ENCODE results near the gene PACRG. TPM values are rescaled to one million over a fixed set of nuclear protein-coding genes. Genes with fewer than 3 reads are reported as not detected.

Gene PACRG
- total and polyA plus RNA-seq, 2 experiments from 2014 or later = 0.17 to 0.68 TPM

DNA sequence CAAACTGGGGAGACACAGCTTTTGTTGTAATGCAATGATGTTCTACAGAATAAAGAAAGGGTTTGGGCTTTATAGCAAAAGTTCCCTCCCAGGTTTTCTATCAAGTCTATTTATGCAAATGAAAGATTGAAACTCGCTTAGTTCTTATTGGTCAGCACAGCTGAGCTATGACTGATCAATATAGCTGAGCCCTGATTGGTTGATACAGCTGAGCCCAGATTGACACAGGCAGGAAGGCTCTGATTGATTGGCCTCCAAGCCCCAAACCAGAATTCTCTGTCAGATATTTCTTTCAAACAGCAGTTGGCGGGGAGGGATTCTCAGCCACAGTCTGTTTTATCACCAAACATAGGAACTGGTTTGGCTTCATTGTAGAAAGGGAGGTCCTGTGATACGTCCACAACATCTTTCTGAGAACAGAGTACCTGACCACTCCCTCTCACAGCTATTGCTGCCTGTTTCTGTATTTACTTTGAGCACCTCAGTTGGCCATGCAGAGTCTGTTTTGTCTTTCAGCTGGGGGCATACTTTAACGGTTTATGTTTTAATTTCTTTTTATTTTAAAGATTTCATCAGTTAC lies 223.5 kb downstream of the PACRG start:
- Mint-ChIP-seq H3K27me3 (ENCODE audit: insufficient read depth, low read depth, poor library complexity) (no peaks in the 10 kb centered on the region), H3K27ac (no peak overlapping the region), H3K4me3 (no peak overlapping the region), H3K9me3 (no peaks in the 10 kb centered on the region), H3K4me1 (no peaks in the 10 kb centered on the region), H3K36me3 (ENCODE audit: low read depth) (no peaks in the 10 kb centered on the region)
- H3K4me2 ChIP-seq = no peak overlapping the region
- ATAC-seq (no peak), DNase-seq (ENCODE audit: low spot score) (no peak)
- no peak overlapping the region for H3K27ac ChIP-seq (ENCODE audit: low read depth)
- no peaks in the 10 kb centered on the region for H3K79me2 ChIP-seq (replicated peaks; ENCODE audit: insufficient read depth)
- H2AFZ ChIP-seq = peak overlapping the region; percentile 67
- no peaks in the 10 kb centered on the region for H3F3A ChIP-seq (replicated peaks; ENCODE audit: low read depth)
- no peaks in the 10 kb centered on the region for H3K36me3 ChIP-seq (ENCODE audit: insufficient read depth)
- no peaks in the 10 kb centered on the region for H3K27me3 ChIP-seq (ENCODE audit: insufficient read depth)
- no peak overlapping the region for H3K4me3 ChIP-seq
- H4K20me1 ChIP-seq (replicated peaks; ENCODE audit: insufficient read depth) = no peaks in the 10 kb centered on the region
- H3K9me2 ChIP-seq (ENCODE audit: insufficient read depth) = no peaks in the 10 kb centered on the region
- TF ChIP-seq, protein P1, sequence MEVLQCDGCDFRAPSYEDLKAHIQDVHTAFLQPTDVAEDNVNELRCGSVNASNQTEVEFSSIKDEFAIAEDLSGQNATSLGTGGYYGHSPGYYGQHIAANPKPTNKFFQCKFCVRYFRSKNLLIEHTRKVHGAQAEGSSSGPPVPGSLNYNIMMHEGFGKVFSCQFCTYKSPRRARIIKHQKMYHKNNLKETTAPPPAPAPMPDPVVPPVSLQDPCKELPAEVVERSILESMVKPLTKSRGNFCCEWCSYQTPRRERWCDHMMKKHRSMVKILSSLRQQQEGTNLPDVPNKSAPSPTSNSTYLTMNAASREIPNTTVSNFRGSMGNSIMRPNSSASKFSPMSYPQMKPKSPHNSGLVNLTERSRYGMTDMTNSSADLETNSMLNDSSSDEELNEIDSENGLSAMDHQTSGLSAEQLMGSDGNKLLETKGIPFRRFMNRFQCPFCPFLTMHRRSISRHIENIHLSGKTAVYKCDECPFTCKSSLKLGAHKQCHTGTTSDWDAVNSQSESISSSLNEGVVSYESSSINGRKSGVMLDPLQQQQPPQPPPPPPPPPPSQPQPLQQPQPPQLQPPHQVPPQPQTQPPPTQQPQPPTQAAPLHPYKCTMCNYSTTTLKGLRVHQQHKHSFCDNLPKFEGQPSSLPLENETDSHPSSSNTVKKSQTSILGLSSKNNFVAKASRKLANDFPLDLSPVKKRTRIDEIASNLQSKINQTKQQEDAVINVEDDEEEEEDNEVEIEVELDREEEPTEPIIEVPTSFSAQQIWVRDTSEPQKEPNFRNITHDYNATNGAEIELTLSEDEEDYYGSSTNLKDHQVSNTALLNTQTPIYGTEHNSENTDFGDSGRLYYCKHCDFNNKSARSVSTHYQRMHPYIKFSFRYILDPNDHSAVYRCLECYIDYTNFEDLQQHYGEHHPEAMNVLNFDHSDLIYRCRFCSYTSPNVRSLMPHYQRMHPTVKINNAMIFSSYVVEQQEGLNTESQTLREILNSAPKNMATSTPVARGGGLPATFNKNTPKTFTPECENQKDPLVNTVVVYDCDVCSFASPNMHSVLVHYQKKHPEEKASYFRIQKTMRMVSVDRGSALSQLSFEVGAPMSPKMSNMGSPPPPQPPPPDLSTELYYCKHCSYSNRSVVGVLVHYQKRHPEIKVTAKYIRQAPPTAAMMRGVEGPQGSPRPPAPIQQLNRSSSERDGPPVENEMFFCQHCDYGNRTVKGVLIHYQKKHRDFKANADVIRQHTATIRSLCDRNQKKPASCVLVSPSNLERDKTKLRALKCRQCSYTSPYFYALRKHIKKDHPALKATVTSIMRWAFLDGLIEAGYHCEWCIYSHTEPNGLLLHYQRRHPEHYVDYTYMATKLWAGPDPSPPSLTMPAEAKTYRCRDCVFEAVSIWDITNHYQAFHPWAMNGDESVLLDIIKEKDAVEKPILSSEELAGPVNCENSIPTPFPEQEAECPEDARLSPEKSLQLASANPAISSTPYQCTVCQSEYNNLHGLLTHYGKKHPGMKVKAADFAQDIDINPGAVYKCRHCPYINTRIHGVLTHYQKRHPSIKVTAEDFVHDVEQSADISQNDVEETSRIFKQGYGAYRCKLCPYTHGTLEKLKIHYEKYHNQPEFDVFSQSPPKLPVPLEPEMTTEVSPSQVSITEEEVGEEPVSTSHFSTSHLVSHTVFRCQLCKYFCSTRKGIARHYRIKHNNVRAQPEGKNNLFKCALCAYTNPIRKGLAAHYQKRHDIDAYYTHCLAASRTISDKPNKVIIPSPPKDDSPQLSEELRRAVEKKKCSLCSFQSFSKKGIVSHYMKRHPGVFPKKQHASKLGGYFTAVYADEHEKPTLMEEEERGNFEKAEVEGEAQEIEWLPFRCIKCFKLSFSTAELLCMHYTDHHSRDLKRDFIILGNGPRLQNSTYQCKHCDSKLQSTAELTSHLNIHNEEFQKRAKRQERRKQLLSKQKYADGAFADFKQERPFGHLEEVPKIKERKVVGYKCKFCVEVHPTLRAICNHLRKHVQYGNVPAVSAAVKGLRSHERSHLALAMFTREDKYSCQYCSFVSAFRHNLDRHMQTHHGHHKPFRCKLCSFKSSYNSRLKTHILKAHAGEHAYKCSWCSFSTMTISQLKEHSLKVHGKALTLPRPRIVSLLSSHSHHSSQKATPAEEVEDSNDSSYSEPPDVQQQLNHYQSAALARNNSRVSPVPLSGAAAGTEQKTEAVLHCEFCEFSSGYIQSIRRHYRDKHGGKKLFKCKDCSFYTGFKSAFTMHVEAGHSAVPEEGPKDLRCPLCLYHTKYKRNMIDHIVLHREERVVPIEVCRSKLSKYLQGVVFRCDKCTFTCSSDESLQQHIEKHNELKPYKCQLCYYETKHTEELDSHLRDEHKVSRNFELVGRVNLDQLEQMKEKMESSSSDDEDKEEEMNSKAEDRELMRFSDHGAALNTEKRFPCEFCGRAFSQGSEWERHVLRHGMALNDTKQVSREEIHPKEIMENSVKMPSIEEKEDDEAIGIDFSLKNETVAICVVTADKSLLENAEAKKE (CRISPR knock-in tag; IDR thresholded peaks at IDR 0.05) = no peak
- TF ChIP-seq ZNF114 (CRISPR knock-in tag; IDR thresholded peaks at IDR 0.05) (no peak), EZH2phosphoT487 (IDR thresholded peaks at IDR 0.05; ENCODE audit: unreplicated experiment) (no peak), EZH2 (IDR thresholded peaks at IDR 0.05; ENCODE audit: low read depth, unreplicated experiment) (no peak), NANOG (IDR thresholded peaks at IDR 0.05; ENCODE audit: borderline replicate concordance) (no peak), POLR2AphosphoS5 (IDR thresholded peaks at IDR 0.05; ENCODE audit: low read depth) (no peak), STAT1 (IDR thresholded peaks at IDR 0.05; ENCODE audit: unreplicated experiment) (no peak), CREB1 (CRISPR knock-in tag; IDR thresholded peaks at IDR 0.05; ENCODE audit: low read depth) (no peak), ZNF331 (CRISPR knock-in tag; IDR thresholded peaks at IDR 0.05; ENCODE audit: low read depth) (no peak), JUNB (IDR thresholded peaks at IDR 0.05; ENCODE audit: unreplicated experiment) (no peak)
- TF ChIP-seq, protein P2, sequence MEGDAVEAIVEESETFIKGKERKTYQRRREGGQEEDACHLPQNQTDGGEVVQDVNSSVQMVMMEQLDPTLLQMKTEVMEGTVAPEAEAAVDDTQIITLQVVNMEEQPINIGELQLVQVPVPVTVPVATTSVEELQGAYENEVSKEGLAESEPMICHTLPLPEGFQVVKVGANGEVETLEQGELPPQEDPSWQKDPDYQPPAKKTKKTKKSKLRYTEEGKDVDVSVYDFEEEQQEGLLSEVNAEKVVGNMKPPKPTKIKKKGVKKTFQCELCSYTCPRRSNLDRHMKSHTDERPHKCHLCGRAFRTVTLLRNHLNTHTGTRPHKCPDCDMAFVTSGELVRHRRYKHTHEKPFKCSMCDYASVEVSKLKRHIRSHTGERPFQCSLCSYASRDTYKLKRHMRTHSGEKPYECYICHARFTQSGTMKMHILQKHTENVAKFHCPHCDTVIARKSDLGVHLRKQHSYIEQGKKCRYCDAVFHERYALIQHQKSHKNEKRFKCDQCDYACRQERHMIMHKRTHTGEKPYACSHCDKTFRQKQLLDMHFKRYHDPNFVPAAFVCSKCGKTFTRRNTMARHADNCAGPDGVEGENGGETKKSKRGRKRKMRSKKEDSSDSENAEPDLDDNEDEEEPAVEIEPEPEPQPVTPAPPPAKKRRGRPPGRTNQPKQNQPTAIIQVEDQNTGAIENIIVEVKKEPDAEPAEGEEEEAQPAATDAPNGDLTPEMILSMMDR (conservative IDR thresholded peaks at IDR 0.05; ENCODE audit: low read depth in 2 of 2) = no peak
- TF ChIP-seq, protein P3, sequence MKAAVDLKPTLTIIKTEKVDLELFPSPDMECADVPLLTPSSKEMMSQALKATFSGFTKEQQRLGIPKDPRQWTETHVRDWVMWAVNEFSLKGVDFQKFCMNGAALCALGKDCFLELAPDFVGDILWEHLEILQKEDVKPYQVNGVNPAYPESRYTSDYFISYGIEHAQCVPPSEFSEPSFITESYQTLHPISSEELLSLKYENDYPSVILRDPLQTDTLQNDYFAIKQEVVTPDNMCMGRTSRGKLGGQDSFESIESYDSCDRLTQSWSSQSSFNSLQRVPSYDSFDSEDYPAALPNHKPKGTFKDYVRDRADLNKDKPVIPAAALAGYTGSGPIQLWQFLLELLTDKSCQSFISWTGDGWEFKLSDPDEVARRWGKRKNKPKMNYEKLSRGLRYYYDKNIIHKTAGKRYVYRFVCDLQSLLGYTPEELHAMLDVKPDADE (IDR thresholded peaks at IDR 0.05) = no peak
- TF ChIP-seq, protein P4, sequence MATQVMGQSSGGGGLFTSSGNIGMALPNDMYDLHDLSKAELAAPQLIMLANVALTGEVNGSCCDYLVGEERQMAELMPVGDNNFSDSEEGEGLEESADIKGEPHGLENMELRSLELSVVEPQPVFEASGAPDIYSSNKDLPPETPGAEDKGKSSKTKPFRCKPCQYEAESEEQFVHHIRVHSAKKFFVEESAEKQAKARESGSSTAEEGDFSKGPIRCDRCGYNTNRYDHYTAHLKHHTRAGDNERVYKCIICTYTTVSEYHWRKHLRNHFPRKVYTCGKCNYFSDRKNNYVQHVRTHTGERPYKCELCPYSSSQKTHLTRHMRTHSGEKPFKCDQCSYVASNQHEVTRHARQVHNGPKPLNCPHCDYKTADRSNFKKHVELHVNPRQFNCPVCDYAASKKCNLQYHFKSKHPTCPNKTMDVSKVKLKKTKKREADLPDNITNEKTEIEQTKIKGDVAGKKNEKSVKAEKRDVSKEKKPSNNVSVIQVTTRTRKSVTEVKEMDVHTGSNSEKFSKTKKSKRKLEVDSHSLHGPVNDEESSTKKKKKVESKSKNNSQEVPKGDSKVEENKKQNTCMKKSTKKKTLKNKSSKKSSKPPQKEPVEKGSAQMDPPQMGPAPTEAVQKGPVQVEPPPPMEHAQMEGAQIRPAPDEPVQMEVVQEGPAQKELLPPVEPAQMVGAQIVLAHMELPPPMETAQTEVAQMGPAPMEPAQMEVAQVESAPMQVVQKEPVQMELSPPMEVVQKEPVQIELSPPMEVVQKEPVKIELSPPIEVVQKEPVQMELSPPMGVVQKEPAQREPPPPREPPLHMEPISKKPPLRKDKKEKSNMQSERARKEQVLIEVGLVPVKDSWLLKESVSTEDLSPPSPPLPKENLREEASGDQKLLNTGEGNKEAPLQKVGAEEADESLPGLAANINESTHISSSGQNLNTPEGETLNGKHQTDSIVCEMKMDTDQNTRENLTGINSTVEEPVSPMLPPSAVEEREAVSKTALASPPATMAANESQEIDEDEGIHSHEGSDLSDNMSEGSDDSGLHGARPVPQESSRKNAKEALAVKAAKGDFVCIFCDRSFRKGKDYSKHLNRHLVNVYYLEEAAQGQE (IDR thresholded peaks at IDR 0.05; ENCODE audit: unreplicated experiment) = no peak
- no peaks in the 10 kb centered on the region for H3K4me1 ChIP-seq (ENCODE audit: insufficient read depth)
